SK-N-SH (cell line): ENCODE measurements around the gene GALNT13. TPM values are rescaled to one million over a fixed set of nuclear protein-coding genes. Genes with fewer than 3 reads are reported as not detected.

Source experiments
- CTCF ChIA-PET: fragments of 300-600, 350-600 bp; formaldehyde crosslinking; extraction: SDS; loops from one replicate; lab custom pipeline; 2021; lab: Yijun Ruan, JAX
- POLR2A ChIA-PET: fragments of 350-600 bp; sonication (Branson Sonifier 250); formaldehyde crosslinking; extraction: SDS; loops from one replicate; lab custom pipeline; 2020; ENCODE audit warnings: antibody characterized with exemption, inconsistent platforms; lab: Yijun Ruan, JAX
- DNase-seq: peaks from one replicate; pipeline ENCODE4 v3.0.0; 2012
- H2AFZ ChIP-seq: fragments of 200-600 bp; sonication (generic); 2 replicates; pipeline ENCODE4 v1.8.1; 2016; ENCODE audit warnings: antibody characterized with exemption, mild to moderate bottlenecking, low read depth
- H3F3A ChIP-seq: fragments of 200-600 bp; sonication (generic); replicated peaks from 2 replicates; pipeline ENCODE3; 2016; ENCODE audit warnings: antibody characterized with exemption, mild to moderate bottlenecking; ENCODE audit not compliant: insufficient read depth
- H3K27ac ChIP-seq, 2 experiments: fragments of 200-500 bp in 1 of 2; fragments of 200-600 bp in 1 of 2; sonication (Bioruptor generic) in 1 of 2; sonication (generic), shearing (Covaris generic) in 1 of 2; 2 replicates each; pipeline versions ENCODE4 v1.5.1 to v1.6.1; 2014 to 2016; ENCODE audit warnings: low read depth in 2 of 2, inconsistent platforms in 1 of 2, low read length in 1 of 2, mild to moderate bottlenecking in 1 of 2, mixed read lengths in 1 of 2
- H3K27me3 ChIP-seq: fragments of 200-600 bp; sonication (generic), shearing (Covaris generic); 2 replicates; pipeline ENCODE4 v1.6.1; 2016; ENCODE audit warnings: mixed run types; ENCODE audit not compliant: insufficient read depth
- H3K36me3 ChIP-seq, 2 experiments: fragments of 200-500 bp in 1 of 2; fragments of 200-600 bp in 1 of 2; sonication (Bioruptor generic) in 1 of 2; sonication (generic) in 1 of 2; replicated peaks in 1 of 2; 2 replicates each; pipeline versions ENCODE3 to v1.5.1; 2014 to 2016; ENCODE audit warnings: low read length in 1 of 2, mild to moderate bottlenecking in 1 of 2; ENCODE audit not compliant: insufficient read depth in 2 of 2, control insufficient read depth in 1 of 2
- H3K4me1 ChIP-seq, 2 experiments: fragments of 200-500 bp in 1 of 2; fragments of 200-600 bp in 1 of 2; sonication (Bioruptor generic) in 1 of 2; sonication (generic), shearing (Covaris generic) in 1 of 2; 2 replicates each; pipeline versions ENCODE4 v1.5.1 to v1.6.1; 2014 to 2016; ENCODE audit warnings: low read depth in 1 of 2, low read length in 1 of 2, mixed run types in 1 of 2; ENCODE audit not compliant: insufficient read depth in 2 of 2, control insufficient read depth in 1 of 2
- H3K4me2 ChIP-seq: fragments of 200-600 bp; sonication (generic), shearing (Covaris generic); 2 replicates; pipeline ENCODE4 v1.6.1; 2017; ENCODE audit warnings: mixed run types
- H3K4me3 ChIP-seq, 2 experiments: fragments of 200-500 bp in 1 of 2; fragments of 200-600 bp in 1 of 2; sonication (Bioruptor generic) in 1 of 2; sonication (generic), shearing (Covaris generic) in 1 of 2; 2 replicates each; pipeline versions ENCODE4 v1.5.1 to v1.8.1; 2014 to 2016; ENCODE audit warnings: low read depth in 2 of 2, inconsistent platforms in 1 of 2, low read length in 1 of 2, mild to moderate bottlenecking in 1 of 2, mixed read lengths in 1 of 2, moderate library complexity in 1 of 2
- H3K79me2 ChIP-seq: fragments of 200-600 bp; sonication (generic); 2 replicates; pipeline ENCODE4 v1.8.1; 2017; ENCODE audit warnings: mild to moderate bottlenecking; ENCODE audit not compliant: insufficient read depth
- H3K9ac ChIP-seq: fragments of 200-600 bp; sonication (generic); 2 replicates; pipeline ENCODE4 v1.6.1; 2017; ENCODE audit warnings: mixed run types
- H3K9me2 ChIP-seq: fragments of 200-600 bp; sonication (generic); 2 replicates; pipeline ENCODE4 v1.6.1; 2017; ENCODE audit warnings: mixed run types
- H3K9me3 ChIP-seq: fragments of 200-600 bp; sonication (generic); 2 replicates; pipeline ENCODE4 v1.6.1; 2017; ENCODE audit warnings: mixed run types, mild to moderate bottlenecking, moderate library complexity
- H4K20me1 ChIP-seq: fragments of 200-600 bp; sonication (generic); 2 replicates; pipeline ENCODE4 v1.6.1; 2017; ENCODE audit warnings: mild to moderate bottlenecking, mixed run types; ENCODE audit not compliant: insufficient read depth
- ELF1 ChIP-seq: IDR thresholded peaks from 2 replicates; pipeline ENCODE4 v1.4.0; 2012
- EP300 ChIP-seq, 2 experiments: IDR thresholded peaks; 2 replicates each; pipeline versions ENCODE4 v1.4.0 to v1.6.1; 2012; ENCODE audit warnings: borderline replicate concordance in 1 of 2, low read depth in 1 of 2, low read length in 1 of 2
- EZH2phosphoT487 ChIP-seq: fragments of 200-600 bp; sonication (generic); IDR thresholded peaks from 2 replicates; pipeline ENCODE4 v1.6.1; 2017; ENCODE audit warnings: low read depth, mixed run types, mild to moderate bottlenecking, antibody characterized with exemption, moderate library complexity, borderline replicate concordance
- FOXJ3 ChIP-seq: sonication (generic); formaldehyde crosslinking; IDR thresholded peaks from 2 replicates; pipeline ENCODE4 v1.5.1; 2020; ENCODE audit warnings: mild to moderate bottlenecking, missing genetic modification reagents
- GATA2 ChIP-seq: sonication (generic); formaldehyde crosslinking; IDR thresholded peaks from 2 replicates; pipeline ENCODE4 v1.5.0; 2020; ENCODE audit warnings: mild to moderate bottlenecking, missing genetic modification reagents
- JUND ChIP-seq: IDR thresholded peaks from 2 replicates; pipeline ENCODE4 v1.4.0; 2012
- MEF2A ChIP-seq: IDR thresholded peaks from 2 replicates; pipeline ENCODE4 v1.4.0; 2012; ENCODE audit warnings: low read depth, borderline replicate concordance
- MXI1 ChIP-seq: IDR thresholded peaks from 2 replicates; pipeline ENCODE4 v1.6.1; 2012; ENCODE audit warnings: mild to moderate bottlenecking, low read depth, low read length, improper control_type of control experiment
- NFIC ChIP-seq: IDR thresholded peaks from 2 replicates; pipeline ENCODE4 v1.4.0; 2012; ENCODE audit warnings: borderline replicate concordance
- NRF1 ChIP-seq: IDR thresholded peaks from 2 replicates; pipeline ENCODE4 v1.6.1; 2012; ENCODE audit warnings: low read depth, mild to moderate bottlenecking, low read length
- RAD21 ChIP-seq: IDR thresholded peaks from 2 replicates; pipeline ENCODE4 v1.6.1; 2012; ENCODE audit warnings: mild to moderate bottlenecking, low read length
- RCOR1 ChIP-seq: fragments of 150-350 bp; IDR thresholded peaks from 2 replicates; pipeline ENCODE4 v1.6.1; 2017; ENCODE audit warnings: antibody characterized with exemption, low read length
- RXRA ChIP-seq: IDR thresholded peaks from 2 replicates; pipeline ENCODE4 v1.4.0; 2012; ENCODE audit warnings: low read depth, mild to moderate bottlenecking, borderline replicate concordance
- SIN3A ChIP-seq: IDR thresholded peaks from 2 replicates; pipeline ENCODE4 v1.6.1; 2012; ENCODE audit warnings: low read depth, mild to moderate bottlenecking, low read length, moderate library complexity, borderline replicate concordance
- SMC3 ChIP-seq: IDR thresholded peaks from 2 replicates; pipeline ENCODE4 v1.6.1; 2012; ENCODE audit warnings: low read depth, low read length, improper control_type of control experiment
- TEAD4 ChIP-seq: IDR thresholded peaks from 2 replicates; pipeline ENCODE4 v1.4.0; 2012; ENCODE audit warnings: mild to moderate bottlenecking, borderline replicate concordance; ENCODE audit not compliant: insufficient read depth
- YY1 ChIP-seq: IDR thresholded peaks from 2 replicates; pipeline ENCODE4 v1.4.0; 2012; ENCODE audit warnings: low read depth, mild to moderate bottlenecking
- WGBS: methylation state at CpG from one replicate; pipeline ENCODE4 v1.1.6; 2017; ENCODE audit warnings: low lambda C conversion rate; 5-methylcytosine and 5-hydroxymethylcytosine counted together
- polyA plus RNA-seq, 3 experiments: library from polyadenylated mRNA; depleted of rRNA; stranded (reverse); fragments of >200 nt; gene quantifications; 2 replicates each; pipeline ENCODE4 v1.2.3, GENCODE V29; 2012
- TF ChIP-seq, protein P1 (sequence below): fragments of 150-350 bp; IDR thresholded peaks from 2 replicates; pipeline ENCODE4 v1.6.1; 2017; ENCODE audit warnings: antibody characterized with exemption, low read length, low read depth, borderline replicate concordance
- TF ChIP-seq, protein P2 (sequence below): IDR thresholded peaks from 2 replicates; pipeline ENCODE4 v1.4.0; 2012; ENCODE audit warnings: low read depth
- TF ChIP-seq, protein P3 (sequence below): fragments of 200-600 bp; sonication (generic); IDR thresholded peaks from 2 replicates; pipeline ENCODE4 v1.6.1; 2017; ENCODE audit warnings: antibody characterized with exemption, mild to moderate bottlenecking, moderate library complexity
- TF ChIP-seq, protein P4 (sequence below): IDR thresholded peaks from 2 replicates; pipeline ENCODE4; 2012

GALNT13 gene
- polyA plus RNA-seq, 1 of the 3 experiments (the other 2 are of a cell fraction), result 0.33 TPM

DNA sequence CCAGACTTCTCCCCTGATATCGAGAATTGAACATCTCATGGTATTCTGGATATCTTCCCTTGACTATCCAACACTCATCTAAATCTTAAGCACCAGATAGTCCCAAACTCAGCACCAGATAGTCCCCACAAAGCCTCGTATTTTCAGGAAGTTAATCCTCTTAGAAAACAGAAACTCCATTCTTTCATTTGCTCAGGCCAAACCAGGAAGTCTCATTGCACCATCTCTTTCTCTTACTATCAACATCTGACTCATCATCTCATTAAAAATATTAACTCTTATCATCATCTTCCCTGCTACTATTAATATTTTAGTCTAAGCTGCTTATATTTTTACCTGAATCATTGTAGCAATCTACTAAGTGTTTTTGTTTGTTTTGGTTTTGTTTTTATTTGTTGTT is 286.4 kb downstream of the GALNT13 start:
- DNase-seq, result no peak
- H3K9ac ChIP-seq, result no peak overlapping the region
- H3K9me3 ChIP-seq, result no peaks in the 10 kb centered on the region
- H3K9me2 ChIP-seq, result no peaks in the 10 kb centered on the region
- no peaks in the 10 kb centered on the region for H3K4me1 ChIP-seq
- H4K20me1 ChIP-seq, result no peaks in the 10 kb centered on the region
- H3F3A ChIP-seq, result no peaks in the 10 kb centered on the region
- H3K4me3 ChIP-seq, result no peak overlapping the region
- 50% methylated on average over 2 of the region's 2 CpGs for WGBS
- no peaks in the 10 kb centered on the region for H3K27me3 ChIP-seq
- H3K79me2 ChIP-seq, result no peaks in the 10 kb centered on the region
- POLR2A ChIA-PET, result no interaction called here
- TF ChIP-seq MEF2A (no peak), RXRA (no peak), EP300 (IDR thresholded peaks at IDR 0.05; ENCODE audit: borderline replicate concordance in 1 of 2, low read depth in 1 of 2, low read length in 1 of 2) (no peak), GATA2 (CRISPR knock-in tag) (no peak), NFIC (no peak), SIN3A (no peak), SMC3 (no peak), YY1 (no peak), NRF1 (no peak), EZH2phosphoT487 (no peak), JUND (no peak), ELF1 (no peak), RAD21 (no peak), RCOR1 (no peak), FOXJ3 (CRISPR knock-in tag) (no peak)
- TF ChIP-seq, protein P1, sequence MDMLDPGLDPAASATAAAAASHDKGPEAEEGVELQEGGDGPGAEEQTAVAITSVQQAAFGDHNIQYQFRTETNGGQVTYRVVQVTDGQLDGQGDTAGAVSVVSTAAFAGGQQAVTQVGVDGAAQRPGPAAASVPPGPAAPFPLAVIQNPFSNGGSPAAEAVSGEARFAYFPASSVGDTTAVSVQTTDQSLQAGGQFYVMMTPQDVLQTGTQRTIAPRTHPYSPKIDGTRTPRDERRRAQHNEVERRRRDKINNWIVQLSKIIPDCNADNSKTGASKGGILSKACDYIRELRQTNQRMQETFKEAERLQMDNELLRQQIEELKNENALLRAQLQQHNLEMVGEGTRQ, result no peak
- TF ChIP-seq, protein P2, sequence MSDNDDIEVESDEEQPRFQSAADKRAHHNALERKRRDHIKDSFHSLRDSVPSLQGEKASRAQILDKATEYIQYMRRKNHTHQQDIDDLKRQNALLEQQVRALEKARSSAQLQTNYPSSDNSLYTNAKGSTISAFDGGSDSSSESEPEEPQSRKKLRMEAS, result no peak
- TF ChIP-seq, all 33 proteins: peak for 0
- Histone ChIP-seq H3K4me2 (no peak overlapping the region), H3K27ac (no peak overlapping the region), H3K36me3 (no peaks in the 10 kb centered on the region), H2AFZ (0 out of 2 replicates have a peak overlapping the region, but pooled peaks have one; percentile 9)
- CTCF ChIA-PET, result no interaction called here

DNA sequence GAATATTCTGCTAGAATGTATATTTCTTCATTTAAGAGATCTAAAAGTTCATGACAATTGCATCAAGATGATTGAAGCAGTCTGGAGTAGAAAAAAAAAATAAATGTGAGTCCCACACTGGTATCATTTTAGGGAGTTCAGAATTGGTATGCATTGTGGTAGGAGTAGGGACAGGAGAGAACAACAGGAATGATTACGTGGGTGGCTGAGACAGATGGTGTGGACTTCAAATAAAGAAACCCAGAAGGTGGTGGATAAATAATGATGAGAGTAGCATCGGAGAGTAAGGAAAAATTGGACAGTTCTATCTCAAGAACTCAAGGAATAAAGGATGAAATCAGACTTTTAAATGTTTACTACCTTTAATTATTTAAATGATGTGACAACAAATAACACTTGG is 289.6 kb downstream of the GALNT13 start:
- H3K27ac ChIP-seq, result no peak overlapping the region
- no peak for DNase-seq
- no peaks in the 10 kb centered on the region for H3K27me3 ChIP-seq
- H3K9me2 ChIP-seq, result no peaks in the 10 kb centered on the region
- no peaks in the 10 kb centered on the region for H3K9me3 ChIP-seq
- no peak overlapping the region for H3K9ac ChIP-seq
- no peaks in the 10 kb centered on the region for H3K4me1 ChIP-seq
- H3K79me2 ChIP-seq, result no peaks in the 10 kb centered on the region
- no peaks in the 10 kb centered on the region for H3F3A ChIP-seq
- ChIA-PET CTCF (no interaction called here), POLR2A (no interaction called here)
- TF ChIP-seq NRF1 (no peak), ELF1 (no peak), EP300 (IDR thresholded peaks at IDR 0.05; ENCODE audit: borderline replicate concordance in 1 of 2, low read depth in 1 of 2, low read length in 1 of 2) (no peak), TEAD4 (no peak), SMC3 (no peak), SIN3A (no peak), JUND (no peak), GATA2 (CRISPR knock-in tag) (no peak), MXI1 (no peak)
- TF ChIP-seq, protein P2, result no peak
- TF ChIP-seq, protein P3, sequence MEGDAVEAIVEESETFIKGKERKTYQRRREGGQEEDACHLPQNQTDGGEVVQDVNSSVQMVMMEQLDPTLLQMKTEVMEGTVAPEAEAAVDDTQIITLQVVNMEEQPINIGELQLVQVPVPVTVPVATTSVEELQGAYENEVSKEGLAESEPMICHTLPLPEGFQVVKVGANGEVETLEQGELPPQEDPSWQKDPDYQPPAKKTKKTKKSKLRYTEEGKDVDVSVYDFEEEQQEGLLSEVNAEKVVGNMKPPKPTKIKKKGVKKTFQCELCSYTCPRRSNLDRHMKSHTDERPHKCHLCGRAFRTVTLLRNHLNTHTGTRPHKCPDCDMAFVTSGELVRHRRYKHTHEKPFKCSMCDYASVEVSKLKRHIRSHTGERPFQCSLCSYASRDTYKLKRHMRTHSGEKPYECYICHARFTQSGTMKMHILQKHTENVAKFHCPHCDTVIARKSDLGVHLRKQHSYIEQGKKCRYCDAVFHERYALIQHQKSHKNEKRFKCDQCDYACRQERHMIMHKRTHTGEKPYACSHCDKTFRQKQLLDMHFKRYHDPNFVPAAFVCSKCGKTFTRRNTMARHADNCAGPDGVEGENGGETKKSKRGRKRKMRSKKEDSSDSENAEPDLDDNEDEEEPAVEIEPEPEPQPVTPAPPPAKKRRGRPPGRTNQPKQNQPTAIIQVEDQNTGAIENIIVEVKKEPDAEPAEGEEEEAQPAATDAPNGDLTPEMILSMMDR, result no peak
- TF ChIP-seq, protein P4, sequence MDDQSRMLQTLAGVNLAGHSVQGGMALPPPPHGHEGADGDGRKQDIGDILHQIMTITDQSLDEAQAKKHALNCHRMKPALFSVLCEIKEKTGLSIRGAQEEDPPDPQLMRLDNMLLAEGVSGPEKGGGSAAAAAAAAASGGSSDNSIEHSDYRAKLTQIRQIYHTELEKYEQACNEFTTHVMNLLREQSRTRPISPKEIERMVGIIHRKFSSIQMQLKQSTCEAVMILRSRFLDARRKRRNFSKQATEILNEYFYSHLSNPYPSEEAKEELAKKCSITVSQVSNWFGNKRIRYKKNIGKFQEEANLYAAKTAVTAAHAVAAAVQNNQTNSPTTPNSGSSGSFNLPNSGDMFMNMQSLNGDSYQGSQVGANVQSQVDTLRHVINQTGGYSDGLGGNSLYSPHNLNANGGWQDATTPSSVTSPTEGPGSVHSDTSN, result no peak
- TF ChIP-seq, protein P1, result no peak
- TF ChIP-seq, all 33 proteins: peak for 0
- H3K4me2 ChIP-seq, result no peak overlapping the region
- H3K36me3 ChIP-seq, result no peaks in the 10 kb centered on the region
- no peak overlapping the region for H3K4me3 ChIP-seq
- 63% methylated on average over 2 of the region's 2 CpGs for WGBS
- no peaks in the 10 kb centered on the region for H4K20me1 ChIP-seq
- H2AFZ ChIP-seq, result no peak overlapping the region
